Mucosa of rectum (tissue), 2 donors: ENCODE data around the gene ATP2A2.

Experiments
- H3K27ac ChIP-seq, 2 donors: one replicate each; pipeline ENCODE4 v1.7.0; 2013; ENCODE audit warnings: inconsistent platforms in 2 of 2, low read depth in 2 of 2, low read length in 2 of 2
- H3K27me3 ChIP-seq, 2 donors: one replicate each; pipeline ENCODE4 v1.7.0; 2013; ENCODE audit warnings: low read length in 2 of 2; ENCODE audit not compliant: control insufficient read depth in 2 of 2, insufficient read depth in 2 of 2
- H3K36me3 ChIP-seq, 2 donors: one replicate each; pipeline ENCODE4 v1.7.0; 2013; ENCODE audit warnings: low read length in 2 of 2; ENCODE audit not compliant: control insufficient read depth in 2 of 2, insufficient read depth in 2 of 2
- H3K4me1 ChIP-seq, 2 donors: one replicate each; pipeline ENCODE4 v1.7.0; 2013; ENCODE audit warnings: low read length in 2 of 2, mild to moderate bottlenecking in 1 of 2; ENCODE audit not compliant: control insufficient read depth in 2 of 2, insufficient read depth in 2 of 2
- H3K4me3 ChIP-seq, 2 donors: one replicate each; pipeline ENCODE4 v1.7.0; 2013; ENCODE audit warnings: low read length in 2 of 2
- H3K9ac ChIP-seq, 2 donors: one replicate each; pipeline ENCODE4 v1.7.0; 2013; ENCODE audit warnings: low read length in 2 of 2, low read depth in 1 of 2, mild to moderate bottlenecking in 1 of 2
- H3K9me3 ChIP-seq, 2 donors: one replicate each; pipeline ENCODE4 v1.7.0; 2013; ENCODE audit warnings: low read length in 2 of 2; ENCODE audit not compliant: control insufficient read depth in 2 of 2
- donor health status: healthy.
- donor health status: Normal muscosa, but diverticular disease.

The ATP2A2 gene

DNA sequence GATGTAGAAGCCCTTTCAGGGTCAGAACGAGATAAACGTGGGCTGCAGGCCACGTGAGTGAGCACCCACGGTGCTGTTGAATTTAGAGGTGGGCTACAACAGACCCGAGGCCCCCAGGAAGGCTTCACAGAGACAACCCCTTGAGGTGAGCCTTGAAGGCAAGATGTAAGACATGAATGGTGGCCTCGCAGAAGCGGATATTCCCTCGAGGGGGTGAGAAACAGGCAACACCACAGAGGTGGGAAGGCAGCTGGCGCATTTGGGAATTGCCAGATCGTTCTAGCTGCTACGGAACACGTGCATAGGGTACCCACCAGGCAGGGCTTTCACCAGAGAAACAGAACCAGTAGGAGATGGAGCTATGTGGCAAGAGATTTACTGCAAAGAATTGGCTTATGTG, 22.6 kb upstream of the ATP2A2 start:
- Histone ChIP-seq H3K9me3 (no peaks in the 10 kb centered on the region), H3K27ac (no peak overlapping the region), H3K9ac (no peak overlapping the region), H3K27me3 (no peaks in the 10 kb centered on the region), H3K4me3 (no peak overlapping the region), H3K4me1 (no peaks in the 10 kb centered on the region), H3K36me3 (no peaks in the 10 kb centered on the region)

DNA sequence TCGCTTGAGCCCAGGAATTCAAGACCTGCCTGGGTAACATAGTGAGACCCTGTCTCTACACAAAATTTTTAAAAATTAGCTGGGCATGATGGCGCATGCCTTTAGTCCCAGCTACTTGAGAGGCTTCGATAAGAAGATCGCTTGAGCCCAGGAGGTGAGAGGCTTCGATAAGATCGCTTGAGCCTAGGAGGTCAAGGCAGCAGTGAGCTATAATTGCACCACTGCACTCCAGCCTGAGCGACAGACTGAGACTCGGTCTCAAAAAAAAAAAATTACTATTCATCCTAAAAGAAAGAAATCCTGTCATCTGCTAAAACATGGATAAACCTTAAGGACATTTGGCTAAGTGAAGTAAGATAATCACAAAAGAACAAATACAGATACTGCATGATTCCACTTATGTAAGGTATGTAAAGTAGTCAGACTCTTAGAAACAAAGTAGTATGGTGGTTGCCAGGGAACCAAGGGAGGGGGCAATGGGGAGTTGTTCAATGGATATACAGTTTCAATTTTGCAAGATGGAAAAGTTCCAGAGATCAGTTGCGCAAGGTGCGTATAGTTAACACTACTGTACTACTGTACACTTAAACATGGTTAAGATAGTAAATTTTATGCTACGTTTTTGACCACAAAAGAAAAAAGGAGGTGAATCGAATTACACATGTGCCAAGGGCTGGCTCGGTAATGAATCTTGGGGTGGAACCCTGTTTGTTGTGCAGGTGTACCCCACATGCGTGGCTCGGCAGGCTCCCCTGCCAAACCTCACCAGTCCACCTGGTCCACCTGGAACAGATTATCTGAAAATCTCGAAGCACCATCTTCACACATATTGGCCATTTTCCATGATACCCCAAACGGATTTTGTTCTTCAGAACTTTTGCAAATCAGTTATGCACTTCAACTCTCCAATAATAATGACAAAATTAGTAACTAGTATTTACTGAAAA, 18.3 kb upstream of the ATP2A2 start:
- H3K9me3 ChIP-seq: no peaks in the 10 kb centered on the region
- H3K27me3 ChIP-seq: no peaks in the 10 kb centered on the region
- H3K4me3 ChIP-seq: no peak overlapping the region
- no peak overlapping the region for H3K9ac ChIP-seq
- H3K4me1 ChIP-seq: peaks cover 0 to 6% of the 10 kb centered on the region in 2 donors
- H3K36me3 ChIP-seq: no peaks in the 10 kb centered on the region
- no peak overlapping the region for H3K27ac ChIP-seq

DNA sequence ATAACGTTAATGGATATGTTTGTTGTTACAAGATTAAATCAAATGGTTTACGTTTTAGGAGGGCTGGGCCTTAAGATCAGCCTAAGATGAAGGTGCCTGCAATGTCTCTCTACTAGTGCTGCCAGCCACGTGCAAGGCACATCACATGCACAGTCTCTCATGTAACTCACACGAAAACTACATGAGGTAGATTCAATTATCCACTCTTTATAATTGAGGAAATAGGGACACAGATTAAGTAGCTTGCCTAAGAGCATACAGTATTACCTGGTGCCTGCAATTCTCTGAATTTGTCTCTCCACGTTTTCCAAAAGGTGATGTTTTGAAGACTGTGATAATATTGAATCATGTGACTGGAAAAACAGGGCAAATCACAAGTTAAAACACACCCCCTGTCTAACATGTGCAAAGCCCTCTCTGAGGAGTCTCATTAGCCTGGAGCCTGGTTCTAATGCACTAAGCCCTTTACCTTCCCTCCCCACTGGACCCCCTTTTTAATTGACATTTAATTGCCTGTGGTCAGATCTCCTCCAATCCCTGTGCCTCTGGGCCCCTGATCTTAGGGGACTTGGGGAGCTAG, 14.6 kb upstream of the ATP2A2 start:
- H3K4me3 ChIP-seq: no peak overlapping the region
- no peaks in the 10 kb centered on the region for H3K36me3 ChIP-seq
- no peaks in the 10 kb centered on the region for H3K9me3 ChIP-seq
- peak overlapping the region in 1 of 2 donors; percentile 15 for H3K9ac ChIP-seq
- no peaks in the 10 kb centered on the region for H3K27me3 ChIP-seq
- peaks cover 0 to 18% of the 10 kb centered on the region in 2 donors for H3K4me1 ChIP-seq
- peak overlapping the region; percentile 13 to 38 for H3K27ac ChIP-seq

- no peak overlapping the region for H3K4me3 ChIP-seq
- peak overlapping the region in 1 of 2 donors; percentile 15 for H3K9ac ChIP-seq
- H3K4me1 ChIP-seq: peaks cover 0 to 18% of the 10 kb centered on the region in 2 donors
- peak overlapping the region; percentile 18 to 38 for H3K27ac ChIP-seq
- H3K36me3 ChIP-seq: no peaks in the 10 kb centered on the region
- no peaks in the 10 kb centered on the region for H3K9me3 ChIP-seq
- H3K27me3 ChIP-seq: no peaks in the 10 kb centered on the region
Observed at GRCh38 chr12:110266980-110267620, 13.9 kb upstream of the ATP2A2 start.

GRCh38 chr12:110269622-110270124, 11.4 kb upstream of the ATP2A2 start:
- Histone ChIP-seq H3K27me3 (no peaks in the 10 kb centered on the region), H3K4me3 (no peak overlapping the region), H3K27ac (no peak overlapping the region), H3K4me1 (peaks cover 0 to 18% of the 10 kb centered on the region in 2 donors), H3K36me3 (no peaks in the 10 kb centered on the region), H3K9ac (no peak overlapping the region), H3K9me3 (no peaks in the 10 kb centered on the region)

DNA sequence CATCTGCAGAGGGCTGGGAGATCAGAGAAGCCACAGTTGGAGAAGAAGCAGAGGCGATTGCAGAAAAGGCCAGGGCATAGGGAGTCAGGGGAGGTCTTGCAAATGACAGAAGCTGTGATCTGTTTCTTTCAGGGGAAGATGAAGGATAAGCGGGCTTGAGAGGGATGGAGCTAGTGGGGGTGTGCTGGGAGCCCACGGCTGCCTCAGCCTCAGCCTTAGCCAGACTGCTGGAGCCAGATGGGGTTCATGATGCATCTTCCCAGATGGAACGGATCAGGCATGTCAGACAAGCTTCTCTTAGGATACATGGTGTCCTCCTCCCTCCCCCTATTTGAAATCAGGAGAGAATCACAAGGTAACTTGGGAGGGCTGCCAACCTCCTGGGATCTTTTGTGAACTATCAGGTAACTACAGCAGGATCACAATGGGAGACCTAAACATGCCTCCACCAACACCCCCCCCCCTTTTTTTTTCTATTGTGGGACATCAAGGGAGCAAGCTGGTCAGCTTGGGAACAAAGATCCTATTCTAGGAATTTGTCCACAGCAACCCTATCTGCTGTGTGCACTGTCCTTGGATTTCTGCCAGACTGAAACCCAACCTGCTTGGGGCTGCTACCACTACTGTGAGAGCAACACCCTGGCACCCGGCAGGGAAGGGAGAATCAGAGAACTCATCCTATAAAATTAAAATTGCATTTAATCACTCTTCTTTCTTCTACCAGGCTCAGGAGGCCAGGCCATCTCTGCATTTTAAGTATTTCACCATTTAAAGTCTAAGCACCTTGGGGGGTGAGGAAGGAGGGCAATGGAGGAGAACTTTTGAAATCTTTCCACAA, 10.7 kb upstream of the ATP2A2 start:
- peaks cover 0 to 18% of the 10 kb centered on the region in 2 donors for H3K4me1 ChIP-seq
- no peaks in the 10 kb centered on the region for H3K9me3 ChIP-seq
- H3K9ac ChIP-seq: no peak overlapping the region
- peak overlapping the region in 1 of 2 donors; percentile 16 for H3K27ac ChIP-seq
- no peaks in the 10 kb centered on the region for H3K36me3 ChIP-seq
- H3K4me3 ChIP-seq: no peak overlapping the region
- no peaks in the 10 kb centered on the region for H3K27me3 ChIP-seq

GRCh38 chr12:110271015-110271414, 10.0 kb upstream of the ATP2A2 start:
- Histone ChIP-seq H3K27me3 (no peaks in the 10 kb centered on the region), H3K27ac (no peak overlapping the region)

GRCh38 chr12:110277530-110278254, 3.4 kb upstream of the ATP2A2 start:
- Histone ChIP-seq H3K9me3 (no peaks in the 10 kb centered on the region), H3K9ac (no peak overlapping the region), H3K27me3 (no peaks in the 10 kb centered on the region), H3K4me1 (peaks cover 8 to 11% of the 10 kb centered on the region in 2 donors), H3K27ac (no peak overlapping the region), H3K36me3 (no peaks in the 10 kb centered on the region), H3K4me3 (no peak overlapping the region)

More at GRCh38 chr12:110271015-110271414, 10.0 kb upstream of the ATP2A2 start:
- Histone ChIP-seq H3K4me3 (no peak overlapping the region), H3K4me1 (peaks cover 0 to 18% of the 10 kb centered on the region in 2 donors), H3K9ac (no peak overlapping the region), H3K9me3 (no peaks in the 10 kb centered on the region), H3K36me3 (no peaks in the 10 kb centered on the region)

DNA sequence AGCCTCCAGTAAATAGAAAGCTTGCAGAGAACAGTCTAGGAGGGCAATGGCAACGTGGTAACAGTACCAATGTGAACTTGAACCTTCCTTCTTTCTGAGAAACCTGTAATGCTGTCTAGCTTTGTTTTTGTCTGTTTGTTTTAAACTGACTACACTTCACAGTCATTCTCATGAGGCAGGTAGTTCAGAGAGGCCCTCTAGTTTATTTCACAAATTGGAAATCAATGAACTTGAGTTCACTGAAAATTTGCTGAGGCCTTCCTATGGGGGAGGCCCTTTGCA, 2.9 kb upstream of the ATP2A2 start:
- Histone ChIP-seq H3K4me3 (no peak overlapping the region), H3K4me1 (peaks cover 12 to 13% of the 10 kb centered on the region in 2 donors), H3K9ac (no peak overlapping the region), H3K27ac (no peak overlapping the region), H3K27me3 (no peaks in the 10 kb centered on the region), H3K36me3 (no peaks in the 10 kb centered on the region), H3K9me3 (no peaks in the 10 kb centered on the region)
